Lower leg skin (tissue), 3 donors: ENCODE results near the gene PFDN1.

Experiments
- POLR2A ChIP-seq, 2 donors: fragments of 450-650 bp; IDR thresholded peaks; one replicate each; pipeline ENCODE4 v1.6.1; 2016 to 2017; ENCODE audit warnings: antibody characterized with exemption in 2 of 2, mild to moderate bottlenecking in 1 of 2, moderate library complexity in 1 of 2
- TF ChIP-seq, protein P1 (sequence below), 3 donors: fragments of 450-650 bp; IDR thresholded peaks; one replicate each; pipeline ENCODE4 v1.5.1; 2016; ENCODE audit warnings: antibody characterized with exemption in 3 of 3, mild to moderate bottlenecking in 3 of 3, moderate library complexity in 2 of 3

- TF ChIP-seq, protein P1, sequence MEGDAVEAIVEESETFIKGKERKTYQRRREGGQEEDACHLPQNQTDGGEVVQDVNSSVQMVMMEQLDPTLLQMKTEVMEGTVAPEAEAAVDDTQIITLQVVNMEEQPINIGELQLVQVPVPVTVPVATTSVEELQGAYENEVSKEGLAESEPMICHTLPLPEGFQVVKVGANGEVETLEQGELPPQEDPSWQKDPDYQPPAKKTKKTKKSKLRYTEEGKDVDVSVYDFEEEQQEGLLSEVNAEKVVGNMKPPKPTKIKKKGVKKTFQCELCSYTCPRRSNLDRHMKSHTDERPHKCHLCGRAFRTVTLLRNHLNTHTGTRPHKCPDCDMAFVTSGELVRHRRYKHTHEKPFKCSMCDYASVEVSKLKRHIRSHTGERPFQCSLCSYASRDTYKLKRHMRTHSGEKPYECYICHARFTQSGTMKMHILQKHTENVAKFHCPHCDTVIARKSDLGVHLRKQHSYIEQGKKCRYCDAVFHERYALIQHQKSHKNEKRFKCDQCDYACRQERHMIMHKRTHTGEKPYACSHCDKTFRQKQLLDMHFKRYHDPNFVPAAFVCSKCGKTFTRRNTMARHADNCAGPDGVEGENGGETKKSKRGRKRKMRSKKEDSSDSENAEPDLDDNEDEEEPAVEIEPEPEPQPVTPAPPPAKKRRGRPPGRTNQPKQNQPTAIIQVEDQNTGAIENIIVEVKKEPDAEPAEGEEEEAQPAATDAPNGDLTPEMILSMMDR (IDR thresholded peaks at IDR 0.05) = no peak
- no peak for TF ChIP-seq POLR2A (IDR thresholded peaks at IDR 0.05)
These were observed 75.9 kb downstream of the PFDN1 start for GRCh38 chr5:140227046-140227445.
